ENCODE data around the gene HNRNPC. TPM values are rescaled to one million over a fixed set of nuclear protein-coding genes. Genes with fewer than 3 reads are reported as not detected.
A peak's percentile ranks its signal among the peaks of the same experiment; 100 is the strongest.

Gene HNRNPC
- polyA plus RNA-seq, 1 donor (not counting 4 experiments of a cell fraction or from before 2014, with no cell fraction given): 871 TPM

DNA sequence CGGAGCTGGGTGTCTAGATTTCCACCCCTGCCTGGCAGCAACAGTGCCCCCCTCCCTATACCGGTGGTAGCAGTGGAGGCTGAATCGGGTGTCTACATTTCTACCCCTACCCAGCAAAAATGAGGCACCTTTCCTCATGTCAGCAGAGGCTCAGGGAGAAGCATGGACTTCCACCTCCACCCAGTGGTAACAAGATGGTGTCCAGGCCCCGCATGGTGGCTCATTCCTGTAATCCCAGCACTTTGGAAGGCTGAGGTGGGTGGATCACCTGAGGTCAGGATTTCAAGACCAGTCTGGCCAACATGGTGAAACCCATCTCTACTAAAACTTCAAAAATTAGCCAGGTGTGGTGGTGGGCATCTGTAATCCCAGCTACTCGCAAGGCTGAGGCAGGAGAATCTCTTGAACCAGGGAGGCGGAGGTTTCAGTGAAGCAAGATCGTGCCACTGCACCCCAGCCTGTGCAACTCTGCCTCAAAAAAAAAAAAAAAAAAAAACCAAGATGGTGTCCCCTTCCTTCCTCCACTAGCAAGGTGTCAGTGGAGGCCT, 77.9 kb downstream of the HNRNPC start:
- H3K4me2 ChIP-seq (ENCODE audit: control insufficient read depth, extremely low read depth, insufficient read depth, low read depth, low read length): peak overlapping the region; percentile 70
- dilution Hi-C loops (cut with MboI; ENCODE audit: extremely low pct_ligation_motif_present, low sequenced_read_pairs): no loop called here
- DNase-seq (ENCODE audit: low read depth, low spot score) (no peak), FAIRE-seq (no peak)
- H3K4me3 ChIP-seq (ENCODE audit: control insufficient read depth in 2 of 3, extremely low read depth in 1 of 3, insufficient read depth in 2 of 3, low read depth in 1 of 3, low read length in 3 of 3): no peak overlapping the region
- no peak overlapping the region for H2AFZ ChIP-seq (ENCODE audit: control insufficient read depth, low read length)
- H3K36me3 ChIP-seq (ENCODE audit: control insufficient read depth in 2 of 2, extremely low read depth in 1 of 2, insufficient read depth in 2 of 2, low read length in 2 of 2): no peaks in the 10 kb centered on the region
- H3K9me3 ChIP-seq (ENCODE audit: control insufficient read depth, low read depth, low read length): no peaks in the 10 kb centered on the region
- H3K79me2 ChIP-seq (ENCODE audit: control insufficient read depth, insufficient read depth, low read length): no peaks in the 10 kb centered on the region
- H3K27me3 ChIP-seq (ENCODE audit: control insufficient read depth, extremely low read depth, insufficient read depth, low read length): peaks cover 10% of the 10 kb centered on the region
- TF ChIP-seq, protein P1, sequence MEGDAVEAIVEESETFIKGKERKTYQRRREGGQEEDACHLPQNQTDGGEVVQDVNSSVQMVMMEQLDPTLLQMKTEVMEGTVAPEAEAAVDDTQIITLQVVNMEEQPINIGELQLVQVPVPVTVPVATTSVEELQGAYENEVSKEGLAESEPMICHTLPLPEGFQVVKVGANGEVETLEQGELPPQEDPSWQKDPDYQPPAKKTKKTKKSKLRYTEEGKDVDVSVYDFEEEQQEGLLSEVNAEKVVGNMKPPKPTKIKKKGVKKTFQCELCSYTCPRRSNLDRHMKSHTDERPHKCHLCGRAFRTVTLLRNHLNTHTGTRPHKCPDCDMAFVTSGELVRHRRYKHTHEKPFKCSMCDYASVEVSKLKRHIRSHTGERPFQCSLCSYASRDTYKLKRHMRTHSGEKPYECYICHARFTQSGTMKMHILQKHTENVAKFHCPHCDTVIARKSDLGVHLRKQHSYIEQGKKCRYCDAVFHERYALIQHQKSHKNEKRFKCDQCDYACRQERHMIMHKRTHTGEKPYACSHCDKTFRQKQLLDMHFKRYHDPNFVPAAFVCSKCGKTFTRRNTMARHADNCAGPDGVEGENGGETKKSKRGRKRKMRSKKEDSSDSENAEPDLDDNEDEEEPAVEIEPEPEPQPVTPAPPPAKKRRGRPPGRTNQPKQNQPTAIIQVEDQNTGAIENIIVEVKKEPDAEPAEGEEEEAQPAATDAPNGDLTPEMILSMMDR (optimal IDR thresholded peaks at IDR 0.05 in 1 of 3, IDR thresholded peaks at IDR 0.05 in 1 of 3, conservative IDR thresholded peaks at IDR 0.05 in 1 of 3; ENCODE audit: extremely low read depth in 1 of 3, insufficient read depth in 2 of 3, low read length in 3 of 3): no peak
- TF ChIP-seq EZH2 (IDR thresholded peaks at IDR 0.05; ENCODE audit: low read length): no peak
- H3K27ac ChIP-seq (ENCODE audit: control insufficient read depth, insufficient read depth, low read length): no peak overlapping the region
- no peaks in the 10 kb centered on the region for H3K9me1 ChIP-seq (ENCODE audit: control insufficient read depth, extremely low read depth, insufficient read depth, low read length)
- no peaks in the 10 kb centered on the region for H4K20me1 ChIP-seq (ENCODE audit: control insufficient read depth, extremely low read depth, insufficient read depth, low read length)
- no peaks in the 10 kb centered on the region for H3K4me1 ChIP-seq (ENCODE audit: control insufficient read depth, extremely low read depth, insufficient read depth, low read length)
- H3K9ac ChIP-seq (ENCODE audit: control insufficient read depth, extremely low read depth, insufficient read depth, low read length): no peak overlapping the region

DNA sequence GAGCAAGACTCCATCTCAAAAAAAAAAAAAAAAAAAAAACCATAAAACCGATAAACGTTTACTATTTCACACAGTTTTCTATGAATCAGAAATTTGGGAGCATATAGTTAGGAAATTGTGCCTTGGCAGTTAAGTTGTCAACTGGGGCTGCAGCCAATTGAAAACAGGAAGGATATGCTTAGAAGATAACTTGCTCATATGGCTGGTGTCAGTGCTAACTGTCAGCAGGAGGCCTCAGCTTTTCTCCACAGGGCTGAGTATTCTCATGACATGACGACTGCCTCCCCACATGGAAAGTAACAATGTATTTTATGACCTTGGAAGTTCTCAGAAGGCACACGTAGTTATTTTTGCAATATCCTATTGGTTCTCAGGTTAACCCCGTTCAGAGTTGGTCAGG, 83.8 kb downstream of the HNRNPC start:
- Histone ChIP-seq H3K27me3 (ENCODE audit: control insufficient read depth, extremely low read depth, insufficient read depth, low read length) (peaks cover 2% of the 10 kb centered on the region), H3K36me3 (ENCODE audit: control insufficient read depth in 2 of 2, extremely low read depth in 1 of 2, insufficient read depth in 2 of 2, low read length in 2 of 2) (no peaks in the 10 kb centered on the region), H2AFZ (ENCODE audit: control insufficient read depth, low read length) (no peak overlapping the region), H3K79me2 (ENCODE audit: control insufficient read depth, insufficient read depth, low read length) (no peaks in the 10 kb centered on the region), H3K9me1 (ENCODE audit: control insufficient read depth, extremely low read depth, insufficient read depth, low read length) (no peaks in the 10 kb centered on the region), H4K20me1 (ENCODE audit: control insufficient read depth, extremely low read depth, insufficient read depth, low read length) (no peaks in the 10 kb centered on the region), H3K4me3 (ENCODE audit: control insufficient read depth in 2 of 3, extremely low read depth in 1 of 3, insufficient read depth in 2 of 3, low read depth in 1 of 3, low read length in 3 of 3) (no peak overlapping the region), H3K4me2 (ENCODE audit: control insufficient read depth, extremely low read depth, insufficient read depth, low read depth, low read length) (no peak overlapping the region), H3K27ac (ENCODE audit: control insufficient read depth, insufficient read depth, low read length) (no peak overlapping the region), H3K4me1 (ENCODE audit: control insufficient read depth, extremely low read depth, insufficient read depth, low read length) (no peaks in the 10 kb centered on the region), H3K9ac (ENCODE audit: control insufficient read depth, extremely low read depth, insufficient read depth, low read length) (no peak overlapping the region), H3K9me3 (ENCODE audit: control insufficient read depth, low read depth, low read length) (no peaks in the 10 kb centered on the region)
- DNase-seq (ENCODE audit: low read depth, low spot score) (no peak), FAIRE-seq (no peak)
- no peak for TF ChIP-seq EZH2 (IDR thresholded peaks at IDR 0.05; ENCODE audit: low read length)
- TF ChIP-seq, protein P1 (optimal IDR thresholded peaks at IDR 0.05 in 1 of 3, IDR thresholded peaks at IDR 0.05 in 1 of 3, conservative IDR thresholded peaks at IDR 0.05 in 1 of 3; ENCODE audit: extremely low read depth in 1 of 3, insufficient read depth in 2 of 3, low read length in 3 of 3): no peak
- dilution Hi-C loops (cut with MboI; ENCODE audit: extremely low pct_ligation_motif_present, low sequenced_read_pairs): no loop called here
